ES-I3 (cell line): ENCODE data around the gene PDP2.
"Not testable (repeated sequence)": the region's sequence is repeated elsewhere in the genome, so short reads cannot be mapped to it uniquely, and the experiment has no call there.

Source experiments
- H3K36me3 ChIP-seq: 2 replicates; pipeline ENCODE4 v1.6.1; 2013; ENCODE audit warnings: mild to moderate bottlenecking, low read length, control low read depth, moderate library complexity; ENCODE audit not compliant: insufficient read depth
- H3K4me1 ChIP-seq: 2 replicates; pipeline ENCODE4 v1.6.1; 2013; ENCODE audit warnings: mild to moderate bottlenecking, control low read depth, low read length; ENCODE audit not compliant: insufficient read depth
- H3K9ac ChIP-seq: 2 replicates; pipeline ENCODE4 v1.6.1; 2013; ENCODE audit warnings: low read depth, mild to moderate bottlenecking, low read length, moderate library complexity
- H3K9me3 ChIP-seq: 2 replicates; pipeline ENCODE4 v1.6.1; 2013; ENCODE audit warnings: mild to moderate bottlenecking, low read length, moderate library complexity; ENCODE audit not compliant: control insufficient read depth, insufficient read depth

Gene PDP2

GRCh38 chr16:66886321-66886720, 6.0 kb downstream of the PDP2 start:
- Histone ChIP-seq H3K9ac (no peak overlapping the region), H3K4me1 (0 out of 2 replicates have a peak, but pooled peaks cover 3% of the 10 kb centered on the region), H3K9me3 (no peaks in the 10 kb centered on the region), H3K36me3 (peaks cover 7% of the 10 kb centered on the region)

GRCh38 chr16:66886914-66887313, 6.6 kb downstream of the PDP2 start:
- Histone ChIP-seq H3K4me1 (0 out of 2 replicates have a peak, but pooled peaks cover 3% of the 10 kb centered on the region), H3K36me3 (peaks cover 7% of the 10 kb centered on the region), H3K9ac (no peak overlapping the region), H3K9me3 (no peaks in the 10 kb centered on the region)

GRCh38 chr16:66888647-66889615, 8.6 kb downstream of the PDP2 start:
- H3K9ac ChIP-seq, result no peak overlapping the region
- H3K36me3 ChIP-seq, result peaks cover 7% of the 10 kb centered on the region
- 0 out of 2 replicates have a peak, but pooled peaks cover 3% of the 10 kb centered on the region for H3K4me1 ChIP-seq
- no peaks in the 10 kb centered on the region for H3K9me3 ChIP-seq

GRCh38 chr16:66889622-66890021, 9.3 kb downstream of the PDP2 start:
- no peaks in the 10 kb centered on the region for H3K9me3 ChIP-seq
- H3K36me3 ChIP-seq, result peaks cover 5% of the 10 kb centered on the region
- 0 out of 2 replicates have a peak, but pooled peaks cover 3% of the 10 kb centered on the region for H3K4me1 ChIP-seq
- H3K9ac ChIP-seq, result no peak overlapping the region

GRCh38 chr16:66890799-66891198, 10.5 kb downstream of the PDP2 start:
- no peaks in the 10 kb centered on the region for H3K9me3 ChIP-seq
- H3K9ac ChIP-seq, result no peak overlapping the region
- 0 out of 2 replicates have a peak, but pooled peaks cover 3% of the 10 kb centered on the region for H3K4me1 ChIP-seq
- no peaks in the 10 kb centered on the region; the same call in 1 of the 2 replicates for H3K36me3 ChIP-seq

- H3K36me3 ChIP-seq, result no peaks in the 10 kb centered on the region; the same call in 1 of the 2 replicates
- no peaks in the 10 kb centered on the region for H3K9me3 ChIP-seq
- H3K9ac ChIP-seq, result no peak overlapping the region
- 0 out of 2 replicates have a peak, but pooled peaks cover 3% of the 10 kb centered on the region for H3K4me1 ChIP-seq
Measured at GRCh38 chr16:66891360-66891759, 11.0 kb downstream of the PDP2 start.

- Histone ChIP-seq H3K4me1 (0 out of 2 replicates have a peak, but pooled peaks cover 2% of the 10 kb centered on the region), H3K36me3 (no peaks in the 10 kb centered on the region; the same call in 1 of the 2 replicates), H3K9ac (no peak overlapping the region)
Measured at GRCh38 chr16:66891797-66892196, 11.5 kb downstream of the PDP2 start.

GRCh38 chr16:66894055-66894454, 13.7 kb downstream of the PDP2 start:
- no peaks in the 10 kb centered on the region for H3K9me3 ChIP-seq

More at GRCh38 chr16:66891797-66892196, 11.5 kb downstream of the PDP2 start:
- no peaks in the 10 kb centered on the region for H3K9me3 ChIP-seq

DNA sequence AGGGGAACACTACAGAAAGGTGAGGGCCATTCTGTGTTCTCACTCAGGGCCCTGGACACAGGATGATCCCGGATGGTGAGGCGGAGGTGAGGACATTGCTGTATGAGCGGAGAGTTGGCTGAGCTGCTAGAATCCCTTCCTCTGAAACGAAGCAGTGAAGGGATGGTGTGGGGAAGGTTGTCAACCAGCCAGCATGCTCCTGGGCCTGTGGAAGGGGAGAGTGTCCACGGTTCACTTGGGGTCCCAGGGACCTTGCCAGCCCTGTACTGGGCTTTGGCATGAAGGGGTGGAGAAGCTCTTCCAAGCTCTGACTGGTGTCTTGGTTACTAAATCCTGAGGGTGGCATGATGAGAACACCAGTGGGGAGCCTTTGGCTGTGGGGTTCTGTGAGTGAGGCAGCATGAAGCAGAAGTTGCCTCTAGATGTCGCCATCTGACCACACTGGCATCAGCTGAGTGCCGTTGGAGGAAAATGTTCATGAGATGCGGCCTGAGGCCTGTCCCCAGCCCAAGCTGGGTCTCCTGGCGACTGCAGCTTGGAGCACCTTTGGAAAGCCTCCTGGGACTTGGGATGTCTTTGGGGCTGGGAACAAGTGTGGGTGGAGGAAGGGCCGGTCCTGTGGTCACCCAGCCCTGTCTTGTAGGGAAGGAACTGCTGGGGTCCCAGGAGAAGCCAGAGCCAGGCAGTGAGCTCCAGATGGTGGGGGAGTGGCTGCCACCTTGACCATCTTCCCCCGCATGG, 14.8 kb downstream of the PDP2 start:
- H3K4me1 ChIP-seq, result peaks cover 7% of the 10 kb centered on the region
- no peaks in the 10 kb centered on the region for H3K9me3 ChIP-seq
- H3K9ac ChIP-seq, result no peak overlapping the region
- H3K36me3 ChIP-seq, result no peaks in the 10 kb centered on the region; the same call in 1 of the 2 replicates

More at GRCh38 chr16:66894055-66894454, 13.7 kb downstream of the PDP2 start:
- H3K4me1 ChIP-seq, result no peaks in the 10 kb centered on the region
- no peak overlapping the region for H3K9ac ChIP-seq
- H3K36me3 ChIP-seq, result no peaks in the 10 kb centered on the region; the same call in 1 of the 2 replicates

DNA sequence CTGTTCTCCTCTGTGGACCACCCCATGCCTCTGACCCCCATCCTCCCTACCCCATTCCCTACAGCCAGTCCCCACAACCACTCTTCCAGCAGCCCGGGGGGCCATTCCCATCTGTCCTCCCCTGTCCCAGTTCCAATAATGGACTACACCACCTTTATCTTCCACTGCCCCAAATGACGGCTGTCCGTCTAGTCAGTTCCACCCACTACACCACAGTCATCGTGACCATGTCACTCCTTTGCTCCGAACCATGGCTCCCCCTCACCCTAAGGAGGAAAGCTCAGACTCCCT, 15.3 kb downstream of the PDP2 start:
- Histone ChIP-seq H3K9ac (no peak overlapping the region), H3K4me1 (peaks cover 11% of the 10 kb centered on the region), H3K36me3 (no peaks in the 10 kb centered on the region; the same call in 1 of the 2 replicates), H3K9me3 (no peaks in the 10 kb centered on the region)

DNA sequence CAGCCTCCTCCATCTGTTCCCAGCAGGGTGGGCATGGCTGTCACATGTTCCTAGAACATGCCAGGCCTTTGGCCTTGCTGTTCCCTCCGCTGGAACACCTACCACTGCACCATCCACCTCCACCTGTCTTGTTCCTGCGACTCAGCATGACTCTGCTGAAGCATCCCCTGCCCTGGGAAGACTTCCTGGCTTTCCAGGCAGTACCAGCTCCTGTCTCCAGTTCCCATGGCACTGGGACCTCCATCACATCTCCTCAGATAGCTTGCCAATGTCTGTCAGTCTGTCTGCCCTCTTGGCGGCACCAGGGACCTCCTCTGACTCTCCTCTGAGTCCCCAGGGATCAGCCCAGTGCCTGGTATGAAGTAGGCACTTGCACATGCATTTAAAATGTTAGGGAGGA, 15.7 kb downstream of the PDP2 start:
- Histone ChIP-seq H3K4me1 (peaks cover 11% of the 10 kb centered on the region), H3K9me3 (no peaks in the 10 kb centered on the region), H3K36me3 (no peaks in the 10 kb centered on the region; the same call in 1 of the 2 replicates), H3K9ac (no peak overlapping the region)

DNA sequence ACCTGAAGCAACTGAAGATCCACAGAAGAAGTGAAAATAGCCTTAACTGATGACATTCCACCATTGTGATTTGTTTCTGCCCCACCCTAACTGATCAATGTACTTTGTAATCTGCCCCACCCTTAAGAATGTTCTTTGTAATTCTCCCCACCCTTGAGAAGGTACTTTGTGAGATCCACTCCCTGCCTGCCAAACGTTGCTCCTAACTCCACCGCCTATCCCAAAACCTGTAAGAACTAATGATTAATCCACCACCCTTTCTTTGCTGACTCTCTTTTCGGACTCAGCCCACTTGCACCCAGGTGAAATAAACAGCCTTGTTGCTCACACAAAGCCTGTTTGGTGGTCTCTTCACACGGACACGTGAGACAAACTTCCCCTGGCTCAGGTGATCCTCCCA, 16.4 kb downstream of the PDP2 start:
- H3K4me1 ChIP-seq, result peaks cover 11% of the 10 kb centered on the region
- not testable (repeated sequence) for H3K36me3 ChIP-seq, H3K9ac ChIP-seq, H3K9me3 ChIP-seq

DNA sequence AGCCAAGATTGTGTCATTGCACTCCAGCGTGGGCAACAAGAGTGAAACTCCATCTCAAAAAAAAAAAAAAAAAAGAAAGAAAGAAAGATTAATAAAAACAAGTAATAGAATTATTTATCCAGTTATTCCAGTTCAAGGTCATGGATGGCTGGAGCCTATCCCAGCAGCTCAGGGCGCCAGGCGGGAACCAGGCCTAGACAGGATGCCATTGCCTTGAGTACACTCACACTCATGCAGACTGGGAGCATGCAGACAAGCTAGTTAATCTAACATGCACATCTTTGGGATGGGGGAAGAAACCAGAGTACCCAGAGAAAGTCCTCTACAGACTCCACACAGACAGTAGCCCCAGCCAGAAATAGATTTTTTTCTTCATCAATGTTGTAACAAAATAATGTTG, 17.9 kb downstream of the PDP2 start:
- Histone ChIP-seq H3K9me3 (no peaks in the 10 kb centered on the region), H3K36me3 (no peaks in the 10 kb centered on the region), H3K9ac (no peak overlapping the region), H3K4me1 (peaks cover 11% of the 10 kb centered on the region)

GRCh38 chr16:66898933-66899309, 18.6 kb downstream of the PDP2 start:
- Histone ChIP-seq H3K4me1 (peaks cover 11% of the 10 kb centered on the region), H3K9me3 (no peaks in the 10 kb centered on the region), H3K36me3 (no peaks in the 10 kb centered on the region), H3K9ac (no peak overlapping the region)
